ENCODE results near the gene SMAD6. TPM values are rescaled to one million over a fixed set of nuclear protein-coding genes. Genes with fewer than 3 reads are reported as not detected.

SMAD6 gene
- total and polyA plus RNA-seq, 7 donors = 0.52 to 5.5 (median 3.0) TPM

DNA sequence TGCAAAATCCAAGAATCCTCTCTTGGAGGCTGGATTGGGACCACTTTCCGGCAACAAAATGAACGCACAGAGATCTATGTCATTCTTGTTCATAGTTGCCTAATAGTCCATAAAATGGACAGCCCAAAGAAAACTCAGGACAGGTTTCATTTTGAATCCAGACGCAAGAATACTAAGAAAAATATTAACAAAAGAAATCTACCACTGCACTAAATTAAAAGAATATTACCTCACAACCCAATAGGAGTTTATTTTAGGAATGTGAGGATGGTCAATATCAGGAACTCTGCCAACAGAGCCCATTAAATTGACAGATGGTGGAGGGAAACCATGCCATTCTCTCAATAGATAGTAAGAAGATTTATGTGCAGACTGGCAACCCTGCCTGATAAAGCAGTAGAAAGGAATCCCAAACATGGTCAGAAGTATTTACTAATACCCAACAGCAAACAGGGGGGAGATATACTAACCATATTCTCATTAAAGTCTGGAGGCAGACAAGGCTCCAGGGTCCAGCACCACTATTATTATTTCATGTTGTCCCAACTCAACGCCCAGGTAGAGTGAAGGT lies 127.6 kb downstream of the SMAD6 start:
- Histone ChIP-seq H3K36me3 (ENCODE audit: insufficient read depth in 1 of 2, low read depth in 1 of 2) (no peaks in the 10 kb centered on the region), H3K27me3 (ENCODE audit: insufficient read depth in 3 of 3, low read length in 2 of 3) (no peaks in the 10 kb centered on the region), H3K9me3 (no peaks in the 10 kb centered on the region), H3K27ac (no peak overlapping the region), H3K4me1 (no peaks in the 10 kb centered on the region), H3K4me3 (no peak overlapping the region)
- DNase-seq = no peak
- 90 to 96% (median 93%) methylated on average over 4 of the region's 4 CpGs for WGBS, 3 donors
- no peak for ATAC-seq
- TF ChIP-seq, protein P1, sequence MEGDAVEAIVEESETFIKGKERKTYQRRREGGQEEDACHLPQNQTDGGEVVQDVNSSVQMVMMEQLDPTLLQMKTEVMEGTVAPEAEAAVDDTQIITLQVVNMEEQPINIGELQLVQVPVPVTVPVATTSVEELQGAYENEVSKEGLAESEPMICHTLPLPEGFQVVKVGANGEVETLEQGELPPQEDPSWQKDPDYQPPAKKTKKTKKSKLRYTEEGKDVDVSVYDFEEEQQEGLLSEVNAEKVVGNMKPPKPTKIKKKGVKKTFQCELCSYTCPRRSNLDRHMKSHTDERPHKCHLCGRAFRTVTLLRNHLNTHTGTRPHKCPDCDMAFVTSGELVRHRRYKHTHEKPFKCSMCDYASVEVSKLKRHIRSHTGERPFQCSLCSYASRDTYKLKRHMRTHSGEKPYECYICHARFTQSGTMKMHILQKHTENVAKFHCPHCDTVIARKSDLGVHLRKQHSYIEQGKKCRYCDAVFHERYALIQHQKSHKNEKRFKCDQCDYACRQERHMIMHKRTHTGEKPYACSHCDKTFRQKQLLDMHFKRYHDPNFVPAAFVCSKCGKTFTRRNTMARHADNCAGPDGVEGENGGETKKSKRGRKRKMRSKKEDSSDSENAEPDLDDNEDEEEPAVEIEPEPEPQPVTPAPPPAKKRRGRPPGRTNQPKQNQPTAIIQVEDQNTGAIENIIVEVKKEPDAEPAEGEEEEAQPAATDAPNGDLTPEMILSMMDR (IDR thresholded peaks at IDR 0.05) = no peak
- intact Hi-C loops (cut with DNase I) = no loop called here

DNA sequence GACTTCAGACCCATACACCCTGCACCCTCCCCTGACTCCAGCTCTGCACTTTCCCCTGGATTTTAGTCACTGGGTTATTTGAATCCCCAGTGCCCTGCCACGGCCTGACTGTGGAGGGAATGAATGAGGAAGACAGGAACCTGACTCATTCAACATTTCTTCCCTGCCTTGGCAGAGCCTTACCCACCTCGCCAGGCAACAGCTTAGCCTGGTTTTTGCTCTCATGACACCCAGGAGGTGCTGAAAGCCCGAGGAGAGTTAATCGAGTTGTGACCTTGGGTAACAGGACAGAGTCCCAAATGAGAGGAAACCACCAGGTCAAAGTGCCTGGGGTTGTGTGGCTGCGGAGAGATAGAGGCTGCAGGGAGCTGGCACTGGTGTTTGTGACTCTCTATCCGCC lies 128.3 kb downstream of the SMAD6 start:
- Histone ChIP-seq H3K4me3 (no peak overlapping the region), H3K4me1 (no peaks in the 10 kb centered on the region), H3K36me3 (ENCODE audit: insufficient read depth in 1 of 2, low read depth in 1 of 2) (no peaks in the 10 kb centered on the region), H3K27me3 (ENCODE audit: insufficient read depth in 3 of 3, low read length in 2 of 3) (no peaks in the 10 kb centered on the region), H3K9me3 (peaks cover under 1% of the 10 kb centered on the region), H3K27ac (no peak overlapping the region)
- DNase-seq (no peak), ATAC-seq (peak in 1 of 4 donors; percentile 42)
- TF ChIP-seq, protein P1 (IDR thresholded peaks at IDR 0.05) = no peak
- intact Hi-C loops (cut with DNase I) = no loop called here
- 64 to 74% (median 65%) methylated on average over 6 of the region's 6 CpGs for WGBS, 3 donors

DNA sequence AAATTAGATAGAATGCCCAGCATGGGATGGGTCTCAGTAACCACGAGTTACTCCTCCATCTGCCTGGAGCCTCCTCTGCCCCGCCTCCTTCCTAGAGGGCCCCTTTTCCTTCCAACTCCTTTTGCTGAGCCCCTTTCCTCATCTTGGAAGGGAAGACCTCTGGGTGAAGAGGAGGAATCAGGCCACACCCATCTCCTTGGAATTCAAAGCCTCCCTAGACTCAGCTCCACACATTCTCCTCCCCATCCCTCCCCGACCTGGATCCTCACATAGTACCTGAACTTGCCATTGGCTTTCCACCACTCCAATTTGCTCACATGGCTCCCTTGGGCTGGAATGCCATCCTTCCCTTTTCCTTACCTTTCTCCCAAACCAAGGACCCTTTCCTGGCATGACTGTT lies 128.8 kb downstream of the SMAD6 start:
- intact Hi-C loops (cut with DNase I) = no loop called here
- Histone ChIP-seq H3K36me3 (ENCODE audit: insufficient read depth in 1 of 2, low read depth in 1 of 2) (no peaks in the 10 kb centered on the region), H3K27me3 (ENCODE audit: insufficient read depth in 3 of 3, low read length in 2 of 3) (no peaks in the 10 kb centered on the region), H3K4me3 (no peak overlapping the region), H3K27ac (no peak overlapping the region), H3K4me1 (no peaks in the 10 kb centered on the region), H3K9me3 (peaks cover 5% of the 10 kb centered on the region)
- ATAC-seq (no peak), DNase-seq (no peak)
- TF ChIP-seq, protein P1 (IDR thresholded peaks at IDR 0.05) = no peak
- WGBS, 3 donors = 58 to 90% (median 81%) methylated on average over 3 of the region's 3 CpGs

DNA sequence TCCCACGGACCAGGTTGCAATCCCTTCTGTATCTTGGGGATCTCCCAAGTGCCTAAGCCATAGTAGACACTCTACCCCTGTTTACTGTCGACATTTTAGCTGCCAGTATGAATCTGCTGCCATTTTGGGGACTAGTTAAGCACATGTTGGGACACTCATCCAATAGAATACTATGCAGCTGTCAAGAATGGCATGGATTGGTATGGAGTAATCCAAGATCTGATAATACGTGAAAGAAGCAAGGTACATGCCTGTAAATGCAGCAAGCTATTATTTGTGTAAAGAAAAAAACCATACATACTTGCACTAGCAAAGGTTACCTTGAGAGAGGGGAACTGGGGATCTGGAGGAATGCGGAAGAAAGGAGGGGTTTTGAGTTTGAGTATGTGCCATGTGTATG lies 129.3 kb downstream of the SMAD6 start:
- Histone ChIP-seq H3K27ac (no peak overlapping the region), H3K9me3 (peaks cover 5% of the 10 kb centered on the region), H3K36me3 (ENCODE audit: insufficient read depth in 1 of 2, low read depth in 1 of 2) (no peaks in the 10 kb centered on the region), H3K27me3 (ENCODE audit: insufficient read depth in 3 of 3, low read length in 2 of 3) (no peaks in the 10 kb centered on the region), H3K4me1 (no peaks in the 10 kb centered on the region), H3K4me3 (no peak overlapping the region)
- WGBS, 3 donors = 85 to 87% (median 85%) methylated on average over 4 of the region's 4 CpGs
- TF ChIP-seq, protein P1 (IDR thresholded peaks at IDR 0.05) = no peak
- DNase-seq (no peak), ATAC-seq (no peak)
- intact Hi-C loops (cut with DNase I) = no loop called here

DNA sequence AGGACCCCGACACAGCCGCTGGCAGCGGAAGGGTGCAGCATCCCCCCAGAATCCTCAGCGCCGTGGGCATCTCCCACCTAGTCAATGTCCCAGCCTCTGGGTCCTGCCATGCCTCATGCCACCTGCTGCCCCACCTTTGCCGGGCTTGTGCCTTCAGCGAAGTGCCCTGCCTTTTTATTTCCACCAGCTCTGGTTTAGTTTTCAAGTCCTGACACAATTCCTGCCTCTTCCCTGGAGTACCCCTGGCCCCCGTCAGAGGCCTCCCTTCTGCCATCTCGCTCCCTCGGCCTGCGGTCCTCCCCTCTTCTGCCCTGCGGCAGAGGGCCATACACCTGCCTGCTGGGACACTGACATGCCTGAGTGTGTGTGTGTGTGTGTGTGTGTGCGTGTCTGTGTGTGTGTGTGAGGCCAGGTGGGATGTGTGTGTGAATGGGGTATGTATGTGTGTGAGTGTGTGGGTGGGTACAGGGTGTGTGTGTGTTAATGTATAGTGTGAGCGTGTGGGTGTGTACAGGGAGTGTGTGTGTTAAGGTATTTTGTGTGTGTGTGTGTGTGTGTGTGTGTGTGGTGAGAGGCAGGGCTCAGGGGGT lies 129.9 kb downstream of the SMAD6 start:
- TF ChIP-seq, protein P1 (IDR thresholded peaks at IDR 0.05) = no peak
- Histone ChIP-seq H3K4me3 (no peak overlapping the region), H3K27me3 (ENCODE audit: insufficient read depth in 3 of 3, low read length in 2 of 3) (no peaks in the 10 kb centered on the region), H3K27ac (no peak overlapping the region), H3K36me3 (ENCODE audit: insufficient read depth in 1 of 2, low read depth in 1 of 2) (no peaks in the 10 kb centered on the region), H3K4me1 (no peaks in the 10 kb centered on the region), H3K9me3 (peaks cover 5% of the 10 kb centered on the region)
- no peak for DNase-seq
- WGBS, 3 donors = 86 to 96% (median 87%) methylated on average over 14 of the region's 14 CpGs
- no peak for ATAC-seq
- intact Hi-C loops (cut with DNase I) = no loop called here

All from psoas muscle (tissue), 8 donors.